ENCODE measurements around the gene RASAL3.
A peak's percentile ranks its signal among the peaks of the same experiment; 100 is the strongest.
"Not testable (repeated sequence)": the region's sequence is repeated elsewhere in the genome, so short reads cannot be mapped to it uniquely, and the experiment has no call there.

Gene RASAL3

GRCh38 chr19:15418579-15419412 is 45.5 kb downstream of the RASAL3 start, which contains the start of gene AKAP8L:
Gene AKAP8L, minus strand, starts transcription at chr19:15418988. Its CDS starts 65 bp downstream, at chr19:15418923.
- peak; percentile 99 for DNase-seq

GRCh38 chr19:15418231-15418578 is 46.1 kb downstream of the RASAL3 start:
- no peak for DNase-seq

- DNase-seq: no peak
These were observed 46.6 kb downstream of the RASAL3 start for GRCh38 chr19:15417699-15418098.

GRCh38 chr19:15412832-15413231 is 51.5 kb downstream of the RASAL3 start:
- DNase-seq: no peak

- not testable (repeated sequence) for DNase-seq
These were observed 53.0 kb downstream of the RASAL3 start for GRCh38 chr19:15411351-15411750.

- no peak for DNase-seq
These were observed 59.5 kb downstream of the RASAL3 start for GRCh38 chr19:15404780-15405211.

- no peak for DNase-seq
These were observed 60.1 kb downstream of the RASAL3 start for GRCh38 chr19:15404097-15404779.

- DNase-seq: no peak
These were observed 61.2 kb downstream of the RASAL3 start for GRCh38 chr19:15403151-15403531.

GRCh38 chr19:15402411-15403150 is 61.8 kb downstream of the RASAL3 start:
- no peak for DNase-seq
